ENCODE results near the gene KIAA0040.

KIAA0040 gene

DNA sequence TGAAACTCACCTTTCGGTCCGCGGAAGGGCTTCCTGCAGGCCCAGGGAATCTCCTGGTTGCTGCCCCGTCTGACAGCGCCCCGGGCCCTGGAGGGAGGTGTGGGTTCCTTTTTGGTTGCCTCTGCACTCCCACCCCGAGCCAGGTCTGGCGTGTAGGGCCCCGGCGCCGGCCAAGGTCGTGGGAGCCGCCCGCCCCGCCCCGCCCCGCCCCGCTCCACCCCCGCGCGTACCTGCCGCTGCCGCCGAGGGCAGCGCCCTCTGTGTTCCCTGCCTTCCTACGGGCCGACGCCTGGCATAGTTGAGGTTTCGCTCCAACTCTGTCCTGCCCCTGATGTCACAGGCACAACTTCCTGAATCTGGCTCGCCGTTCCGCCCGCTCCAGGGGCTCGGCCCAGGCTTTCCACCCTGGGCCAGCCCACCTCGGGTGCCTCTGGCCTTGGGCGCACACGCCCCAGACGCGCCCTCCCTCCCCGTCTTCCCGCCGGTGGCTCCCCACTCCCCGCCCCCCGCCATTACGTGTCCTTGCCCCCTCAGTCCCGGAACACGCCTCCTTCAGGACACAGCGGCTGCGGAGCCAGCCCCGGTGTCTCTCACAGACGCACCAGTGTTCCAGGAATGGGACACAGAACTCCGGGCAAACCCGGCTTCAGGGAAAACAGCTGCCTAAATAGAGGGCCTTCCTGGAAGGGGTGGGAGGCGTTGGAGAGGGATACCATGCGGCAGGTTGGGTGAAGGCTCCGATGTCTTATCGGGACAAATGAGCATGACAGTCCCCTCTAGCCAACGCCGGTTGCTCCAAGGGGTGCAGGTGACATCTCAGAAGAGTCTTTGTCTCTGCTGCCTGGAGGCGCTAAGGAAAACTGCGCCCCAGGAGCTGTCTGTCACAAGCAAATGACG lies at the start of gene KIAA0040:
Gene KIAA0040, minus strand, starts transcription at position 147 of the 897 bp plus-strand sequence. CDS start 31,763 bp downstream, outside the sequence.
- no peak for TF ChIP-seq CTCF (IDR thresholded peaks at IDR 0.05; ENCODE audit: extremely low read depth, missing control alignments)
- DNase-seq (ENCODE audit: low spot score): peak; percentile 83

DNA sequence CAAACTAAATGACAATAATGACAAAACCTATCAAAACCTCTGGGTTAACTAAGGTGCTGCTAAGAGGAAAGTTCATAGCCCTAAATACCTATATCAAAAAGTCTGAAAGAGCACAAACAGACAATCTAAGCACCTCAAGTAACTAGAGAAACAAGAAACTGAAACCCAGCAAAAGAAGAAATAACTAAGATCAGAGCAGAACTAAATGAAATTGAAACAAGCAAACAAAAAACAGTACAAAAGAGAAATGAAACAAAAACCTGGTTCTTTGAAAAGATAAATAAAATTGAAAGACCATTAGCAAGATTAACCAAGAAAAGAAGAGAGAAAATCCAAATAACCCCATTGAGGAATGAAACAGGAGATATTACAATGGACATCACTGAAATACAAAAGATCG lies 44.8 kb upstream of the KIAA0040 start:
- TF ChIP-seq CTCF (IDR thresholded peaks at IDR 0.05; ENCODE audit: extremely low read depth, missing control alignments): no peak
- DNase-seq (ENCODE audit: low spot score): no peak

DNA sequence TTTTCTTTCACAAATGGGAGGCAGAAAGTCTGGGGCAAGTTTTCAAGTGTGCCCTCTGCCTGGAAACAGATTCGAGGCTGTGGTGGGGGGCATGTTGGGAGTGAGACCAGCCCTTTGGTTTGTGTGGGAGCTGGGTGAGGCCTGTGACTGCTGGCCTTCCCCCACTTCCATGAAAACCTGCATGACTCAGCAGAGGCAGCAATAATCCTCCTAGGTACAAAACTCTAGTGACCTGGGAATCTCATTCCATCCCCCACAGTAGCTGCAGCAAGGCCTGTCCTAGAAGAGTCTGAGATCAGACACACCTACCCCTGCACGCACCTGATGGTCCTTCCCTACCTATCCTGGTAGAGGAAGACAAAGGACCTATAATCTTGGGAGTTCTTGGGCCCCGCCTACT lies 42.1 kb upstream of the KIAA0040 start:
- TF ChIP-seq CTCF (IDR thresholded peaks at IDR 0.05; ENCODE audit: extremely low read depth, missing control alignments): no peak
- DNase-seq (ENCODE audit: low spot score): no peak

GRCh38 chr1:175232335-175232734 lies 39.8 kb upstream of the KIAA0040 start:
- DNase-seq (ENCODE audit: low spot score): no peak
- no peak for TF ChIP-seq CTCF (IDR thresholded peaks at IDR 0.05; ENCODE audit: extremely low read depth, missing control alignments)

GRCh38 chr1:175225805-175226129 lies 33.2 kb upstream of the KIAA0040 start:
- no peak for DNase-seq (ENCODE audit: low spot score)
- no peak for TF ChIP-seq CTCF (IDR thresholded peaks at IDR 0.05; ENCODE audit: extremely low read depth, missing control alignments)

- DNase-seq (ENCODE audit: low spot score): no peak
- no peak for TF ChIP-seq CTCF (IDR thresholded peaks at IDR 0.05; ENCODE audit: extremely low read depth, missing control alignments)
These were observed 29.8 kb upstream of the KIAA0040 start for GRCh38 chr1:175222296-175222938.

GRCh38 chr1:175221557-175222175 lies 29.1 kb upstream of the KIAA0040 start:
- no peak for TF ChIP-seq CTCF (IDR thresholded peaks at IDR 0.05; ENCODE audit: extremely low read depth, missing control alignments)
- no peak for DNase-seq (ENCODE audit: low spot score)
